Right lobe of liver (tissue), 4 donors: ENCODE measurements around the gene NEURL1.

Experiments used
- CTCF ChIP-seq, 4 donors: fragments of 200-600 bp in 3 of 4; fragments of 450-650 bp in 1 of 4; IDR thresholded peaks; one replicate each; pipeline versions ENCODE4 v1.5.1 to v1.8.0; 2016 to 2022; ENCODE audit warnings: antibody characterized with exemption in 4 of 4, mild to moderate bottlenecking in 2 of 4
- POLR2A ChIP-seq: fragments of 450-650 bp; IDR thresholded peaks from one replicate; pipeline ENCODE4 v1.6.1; 2017; ENCODE audit warnings: antibody characterized with exemption, mild to moderate bottlenecking
- donor health status: DM: no; HTN: no; CAD: no.
- donor health status: DM: no; HTN: no; CAD: no.
- donor health status: DM: no; HTN: yes; CAD: no.

- TF ChIP-seq POLR2A (no peak), CTCF (IDR thresholded peaks at IDR 0.05) (no peak)
Observed at GRCh38 chr10:103548581-103549348, 55.3 kb downstream of the NEURL1 start.
